Prostate gland (tissue), 2 donors: ENCODE measurements around the gene PLXNB1.

Experiments
- CTCF ChIP-seq, 4 experiments: fragments of 200-600 bp in 2 of 4; fragments of 450-650 bp in 2 of 4; sonication (generic) in 2 of 4; IDR thresholded peaks; 1 replicate in 3 of 4; 2 replicates in 1 of 4; pipeline ENCODE4 v1.5.1; 2016 to 2019; ENCODE audit warnings: antibody characterized with exemption in 4 of 4, mild to moderate bottlenecking in 2 of 4, moderate library complexity in 2 of 4
- POLR2A ChIP-seq: fragments of 450-650 bp; IDR thresholded peaks from one replicate; pipeline ENCODE4 v1.6.1; 2016; ENCODE audit warnings: antibody characterized with exemption, mild to moderate bottlenecking
- POLR2AphosphoS5 ChIP-seq: sonication (generic); formaldehyde crosslinking; IDR thresholded peaks from one replicate; pipeline ENCODE4 v1.6.1; 2017; ENCODE audit warnings: antibody characterized with exemption

- no peak for TF ChIP-seq CTCF (IDR thresholded peaks at IDR 0.05)
- no peak for TF ChIP-seq POLR2AphosphoS5
- TF ChIP-seq POLR2A = no peak
Measured at GRCh38 chr3:48372377-48372770, 57.5 kb downstream of the PLXNB1 start.
